ENCODE results near the gene EGFR. TPM values are rescaled to one million over a fixed set of nuclear protein-coding genes. Genes with fewer than 3 reads are reported as not detected.

EGFR gene
- total RNA-seq, 1 donor, result 98.9 TPM

GRCh38 chr7:55145606-55146005 lies 126.8 kb downstream of the EGFR start:
- TF ChIP-seq, protein P1, sequence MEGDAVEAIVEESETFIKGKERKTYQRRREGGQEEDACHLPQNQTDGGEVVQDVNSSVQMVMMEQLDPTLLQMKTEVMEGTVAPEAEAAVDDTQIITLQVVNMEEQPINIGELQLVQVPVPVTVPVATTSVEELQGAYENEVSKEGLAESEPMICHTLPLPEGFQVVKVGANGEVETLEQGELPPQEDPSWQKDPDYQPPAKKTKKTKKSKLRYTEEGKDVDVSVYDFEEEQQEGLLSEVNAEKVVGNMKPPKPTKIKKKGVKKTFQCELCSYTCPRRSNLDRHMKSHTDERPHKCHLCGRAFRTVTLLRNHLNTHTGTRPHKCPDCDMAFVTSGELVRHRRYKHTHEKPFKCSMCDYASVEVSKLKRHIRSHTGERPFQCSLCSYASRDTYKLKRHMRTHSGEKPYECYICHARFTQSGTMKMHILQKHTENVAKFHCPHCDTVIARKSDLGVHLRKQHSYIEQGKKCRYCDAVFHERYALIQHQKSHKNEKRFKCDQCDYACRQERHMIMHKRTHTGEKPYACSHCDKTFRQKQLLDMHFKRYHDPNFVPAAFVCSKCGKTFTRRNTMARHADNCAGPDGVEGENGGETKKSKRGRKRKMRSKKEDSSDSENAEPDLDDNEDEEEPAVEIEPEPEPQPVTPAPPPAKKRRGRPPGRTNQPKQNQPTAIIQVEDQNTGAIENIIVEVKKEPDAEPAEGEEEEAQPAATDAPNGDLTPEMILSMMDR (IDR thresholded peaks at IDR 0.05; ENCODE audit: insufficient read depth, low read depth, low read length), result no peak
- no peak for DNase-seq (ENCODE audit: low read depth)
- no peak overlapping the region for H3K4me3 ChIP-seq (ENCODE audit: low read depth, low read length)

- TF ChIP-seq, protein P1 (IDR thresholded peaks at IDR 0.05; ENCODE audit: insufficient read depth, low read depth, low read length), result no peak
- no peak for DNase-seq (ENCODE audit: low read depth)
- no peak overlapping the region for H3K4me3 ChIP-seq (ENCODE audit: low read depth, low read length)
Measured at GRCh38 chr7:55147101-55147500, 128.3 kb downstream of the EGFR start.

DNA sequence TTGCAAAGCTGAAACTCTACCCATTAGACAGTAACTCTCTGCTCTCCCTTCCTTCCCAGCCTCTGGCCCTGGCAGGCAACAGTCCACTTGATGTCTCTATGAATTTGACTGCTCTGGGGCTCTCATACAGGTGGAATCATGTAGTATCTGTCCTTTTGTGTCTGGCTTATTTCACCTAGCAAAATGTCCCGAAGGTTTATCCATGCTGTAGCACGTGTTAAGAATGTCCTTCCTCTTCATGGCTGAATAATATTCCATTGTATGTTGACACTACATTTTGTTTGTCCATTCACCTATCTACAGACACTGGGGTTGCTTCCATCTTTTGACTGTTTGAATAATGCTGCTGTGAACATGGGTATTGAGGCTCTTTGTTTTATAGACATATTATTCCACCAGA lies 128.9 kb downstream of the EGFR start:
- TF ChIP-seq, protein P1 (IDR thresholded peaks at IDR 0.05; ENCODE audit: insufficient read depth, low read depth, low read length), result no peak
- DNase-seq (ENCODE audit: low read depth), result no peak
- no peak overlapping the region for H3K4me3 ChIP-seq (ENCODE audit: low read depth, low read length)

- TF ChIP-seq, protein P1 (IDR thresholded peaks at IDR 0.05; ENCODE audit: insufficient read depth, low read depth, low read length), result no peak
- no peak for DNase-seq (ENCODE audit: low read depth)
- H3K4me3 ChIP-seq (ENCODE audit: low read depth, low read length), result no peak overlapping the region
Measured at GRCh38 chr7:55148571-55148970, 129.8 kb downstream of the EGFR start.

DNA sequence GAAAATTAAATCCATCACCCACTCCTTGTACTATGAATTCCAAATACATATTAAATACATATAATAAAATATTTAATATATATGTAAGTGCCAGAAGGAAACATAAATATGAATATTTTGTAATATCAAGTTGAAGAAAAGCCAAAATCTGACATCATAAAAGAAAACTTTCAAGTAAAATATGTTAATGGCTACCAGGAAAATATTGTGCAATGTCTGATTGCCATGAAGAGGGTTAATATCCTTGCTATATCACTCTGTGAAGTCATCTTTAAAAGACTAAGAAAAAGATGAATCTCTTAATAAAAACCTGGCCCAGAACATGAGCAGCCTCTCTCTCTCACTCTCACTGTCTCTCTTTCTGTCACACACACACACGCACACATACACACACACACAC lies 130.2 kb downstream of the EGFR start:
- TF ChIP-seq, protein P1 (IDR thresholded peaks at IDR 0.05; ENCODE audit: insufficient read depth, low read depth, low read length), result no peak
- H3K4me3 ChIP-seq (ENCODE audit: low read depth, low read length), result no peak overlapping the region
- DNase-seq (ENCODE audit: low read depth), result no peak

GRCh38 chr7:55150166-55150565 lies 131.3 kb downstream of the EGFR start:
- TF ChIP-seq, protein P1 (IDR thresholded peaks at IDR 0.05; ENCODE audit: insufficient read depth, low read depth, low read length), result no peak
- no peak overlapping the region for H3K4me3 ChIP-seq (ENCODE audit: low read depth, low read length)

GRCh38 chr7:55150709-55151451 lies 132.1 kb downstream of the EGFR start:
- TF ChIP-seq, protein P1 (IDR thresholded peaks at IDR 0.05; ENCODE audit: insufficient read depth, low read depth, low read length), result no peak
- DNase-seq (ENCODE audit: low read depth), result no peak
- H3K4me3 ChIP-seq (ENCODE audit: low read depth, low read length), result no peak overlapping the region

More at GRCh38 chr7:55150166-55150565, 131.3 kb downstream of the EGFR start:
- no peak for DNase-seq (ENCODE audit: low read depth)

Measured in fibroblast of villous mesenchyme (primary cell).